Stimulated activated CD8-positive, alpha-beta memory T cell treated with anti-CD3 and anti-CD28 coated beads, Interleukin-15, amount 100 ng/mL, for 4 hours (primary cell): ENCODE results near the gene CHST11.

Experiments used
- DNase-seq, 2 donors: peaks; one replicate each; pipeline ENCODE4 v3.0.0-alpha.2; 2020; ENCODE audit warnings: low read depth in 2 of 2

Gene CHST11

GRCh38 chr12:104456417-104456949 lies at the start of gene CHST11:
TSS of gene CHST11 (plus strand) at chr12:104456948.
- DNase-seq, result peak; percentile 61 to 65

- DNase-seq, result no peak
Observed at GRCh38 chr12:104407438-104407837, 49.3 kb upstream of the CHST11 start.

- no peak for DNase-seq
Observed at GRCh38 chr12:104407922-104408321, 48.8 kb upstream of the CHST11 start.

- DNase-seq, result no peak
Observed at GRCh38 chr12:104410326-104410725, 46.4 kb upstream of the CHST11 start.

- DNase-seq, result no peak
Observed at GRCh38 chr12:104410786-104411185, 46.0 kb upstream of the CHST11 start.

- no peak for DNase-seq
Observed at GRCh38 chr12:104411826-104412641, 44.7 kb upstream of the CHST11 start.

GRCh38 chr12:104412681-104413080 lies 44.1 kb upstream of the CHST11 start:
- DNase-seq, result no peak

GRCh38 chr12:104413330-104413729 lies 43.4 kb upstream of the CHST11 start:
- no peak for DNase-seq

GRCh38 chr12:104414581-104415341 lies 42.0 kb upstream of the CHST11 start:
- no peak for DNase-seq

- DNase-seq, result no peak
Observed at GRCh38 chr12:104415342-104415980, 41.3 kb upstream of the CHST11 start.

- no peak for DNase-seq
Observed at GRCh38 chr12:104416136-104416535, 40.6 kb upstream of the CHST11 start.

- no peak for DNase-seq
Observed at GRCh38 chr12:104416585-104416984, 40.2 kb upstream of the CHST11 start.

GRCh38 chr12:104419717-104420116 lies 37.0 kb upstream of the CHST11 start:
- no peak for DNase-seq

GRCh38 chr12:104420868-104421267 lies 35.9 kb upstream of the CHST11 start:
- DNase-seq, result no peak

GRCh38 chr12:104421343-104421742 lies 35.4 kb upstream of the CHST11 start:
- DNase-seq, result no peak

GRCh38 chr12:104422441-104422840 lies 34.3 kb upstream of the CHST11 start:
- no peak for DNase-seq

GRCh38 chr12:104423273-104423672 lies 33.5 kb upstream of the CHST11 start:
- DNase-seq, result no peak

GRCh38 chr12:104423809-104424208 lies 32.9 kb upstream of the CHST11 start:
- no peak for DNase-seq

GRCh38 chr12:104424955-104425354 lies 31.8 kb upstream of the CHST11 start:
- DNase-seq, result no peak

- no peak for DNase-seq
Observed at GRCh38 chr12:104425614-104426013, 31.1 kb upstream of the CHST11 start.

GRCh38 chr12:104426926-104427546 lies 29.7 kb upstream of the CHST11 start:
- DNase-seq, result no peak

- DNase-seq, result no peak
Observed at GRCh38 chr12:104427547-104427938, 29.2 kb upstream of the CHST11 start.
